Hematopoietic multipotent progenitor cell treated with erythropoietin and hydrocortisone succinate and interleukin-3 and kit ligand, for 6 days (in vitro differentiated cells): ENCODE results near the gene NOMO2.
"Not testable (repeated sequence)": the region's sequence is repeated elsewhere in the genome, so short reads cannot be mapped to it uniquely, and the experiment has no call there.

Experiments used
- DNase-seq: peaks from one replicate; pipeline ENCODE4 v3.0.0-alpha.2; 2015

Gene NOMO2

DNA sequence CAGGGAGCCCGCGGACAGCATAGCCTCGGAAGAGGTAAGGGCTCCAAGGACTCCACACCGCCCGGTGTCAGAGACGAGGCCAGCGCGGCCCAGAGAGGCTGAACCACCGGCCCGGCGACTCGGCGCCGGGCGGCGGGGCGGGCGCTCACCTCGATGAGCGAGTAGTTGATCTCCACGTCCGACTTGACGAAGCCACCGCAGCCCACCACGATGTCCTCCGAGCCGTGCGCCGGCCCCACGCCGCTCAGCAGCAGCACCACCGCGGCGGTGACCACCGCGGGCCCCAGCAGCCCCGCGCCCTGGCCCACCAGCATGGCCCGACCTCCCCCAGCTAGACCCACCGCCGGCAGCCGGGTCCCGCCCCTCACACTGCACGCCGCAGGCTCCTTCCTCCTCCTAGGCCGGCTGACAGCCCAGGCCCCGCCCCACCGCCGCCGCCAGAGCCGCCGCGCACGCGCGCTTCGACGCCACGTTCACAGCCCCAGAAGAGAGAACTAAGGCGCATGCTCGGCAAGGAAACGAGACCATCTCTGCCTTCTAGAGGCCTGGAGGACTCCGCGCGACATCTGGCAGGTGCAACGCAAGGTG is at the start of gene NOMO2:
TSS of gene NOMO2 (minus strand) at position 371 of the 588 bp plus-strand sequence. CDS start at position 314, 57 bp downstream.
- not testable (repeated sequence) for DNase-seq

DNA sequence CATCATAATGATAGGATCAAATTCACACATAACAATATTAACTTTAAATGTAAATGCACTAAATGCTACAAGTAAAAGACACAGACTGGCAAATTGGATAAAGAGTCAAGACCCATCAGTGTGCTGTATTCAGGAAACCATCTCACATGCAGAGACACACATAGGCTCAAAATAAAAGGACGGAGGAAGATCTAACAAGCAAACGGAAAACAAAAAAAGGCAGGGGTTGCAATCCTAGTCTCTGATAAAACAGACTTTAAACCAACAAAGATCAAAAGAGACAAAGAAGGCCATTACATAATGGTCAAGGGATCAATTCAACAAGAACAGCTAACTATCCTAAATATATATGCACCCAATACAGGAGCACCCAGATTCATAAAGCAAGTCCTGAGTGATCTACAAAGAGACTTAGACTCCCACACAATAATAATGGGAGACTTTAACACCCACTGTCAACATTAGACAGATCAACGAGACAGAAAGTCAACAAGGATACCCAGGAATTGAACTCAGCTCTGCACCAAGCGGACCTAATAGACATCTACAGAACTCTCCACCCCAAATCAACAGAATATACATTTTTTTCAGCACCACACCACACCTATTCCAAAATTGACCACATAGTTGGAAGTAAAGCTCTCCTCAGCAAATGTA is 48.4 kb upstream of the NOMO2 start:
- not testable (repeated sequence) for DNase-seq

GRCh38 chr16:18608271-18608670 is 46.4 kb upstream of the NOMO2 start:
- not testable (repeated sequence) for DNase-seq

DNA sequence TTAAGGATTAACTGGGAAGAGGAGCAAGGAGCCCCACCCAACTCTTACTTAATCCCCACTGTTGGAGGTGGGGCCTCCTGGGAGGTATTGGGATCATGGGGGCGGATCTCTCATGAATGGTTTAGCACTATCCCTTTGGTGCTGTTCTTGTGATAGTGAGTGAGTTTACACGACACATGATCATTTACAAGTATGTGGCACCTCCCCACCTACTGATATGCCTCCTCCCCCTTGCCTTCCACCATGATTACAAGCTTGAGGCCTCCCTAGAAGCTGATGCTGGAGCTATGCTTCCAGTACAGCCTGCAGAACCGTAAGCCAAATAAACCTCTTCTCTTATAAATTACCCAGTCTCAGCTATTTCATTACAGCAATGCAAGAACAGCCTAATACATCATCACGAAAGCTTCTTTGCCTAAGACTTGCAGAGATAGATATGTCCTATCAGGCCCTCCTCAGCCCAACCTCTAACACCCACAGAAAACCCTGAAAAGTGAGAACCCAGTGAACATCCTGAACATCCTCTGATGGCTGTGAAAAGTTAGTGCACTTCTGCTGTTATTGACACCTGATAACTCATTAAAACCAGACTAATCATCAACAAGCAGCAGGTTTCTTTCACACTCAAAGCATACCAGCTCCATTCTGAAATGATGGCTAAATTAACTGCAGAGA is 41.8 kb upstream of the NOMO2 start:
- not testable (repeated sequence) for DNase-seq

DNA sequence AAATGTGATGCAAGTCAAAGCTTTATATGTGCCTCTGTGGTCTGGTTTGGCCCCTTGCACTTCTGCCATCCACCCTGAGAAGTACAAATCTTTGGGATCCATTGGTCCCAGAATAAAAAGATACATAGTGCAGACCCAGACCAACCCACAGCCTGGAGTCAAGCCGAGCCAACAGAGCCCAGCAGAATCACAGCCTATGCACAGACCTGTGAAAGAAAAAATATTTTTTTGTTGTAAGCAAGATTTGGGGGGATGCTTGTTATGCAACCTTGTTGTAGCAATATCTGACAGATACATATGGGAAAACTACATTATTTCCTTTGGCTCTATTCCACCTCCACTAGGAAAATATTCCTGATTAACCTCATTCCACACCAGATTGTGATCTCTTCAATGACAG is 36.7 kb upstream of the NOMO2 start:
- DNase-seq = not testable (repeated sequence)

DNA sequence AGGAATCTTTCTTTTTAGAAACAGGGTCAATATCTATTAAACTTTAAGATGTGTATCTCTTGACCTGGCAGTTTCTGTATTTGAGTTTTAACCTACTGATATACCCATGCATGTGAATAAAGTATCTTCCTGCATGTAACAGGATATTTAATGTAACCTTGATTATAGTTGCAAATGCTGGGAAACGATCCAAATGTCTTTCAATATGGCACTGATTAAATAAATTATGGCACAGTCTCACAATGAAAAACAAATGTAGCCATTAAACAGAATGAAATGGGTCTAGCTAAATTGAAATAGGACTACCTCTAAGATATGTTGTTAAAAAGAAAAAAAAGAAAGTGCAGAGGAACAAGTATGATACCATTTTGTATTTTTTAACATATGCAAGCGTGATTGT is 35.8 kb upstream of the NOMO2 start:
- DNase-seq = not testable (repeated sequence)

DNA sequence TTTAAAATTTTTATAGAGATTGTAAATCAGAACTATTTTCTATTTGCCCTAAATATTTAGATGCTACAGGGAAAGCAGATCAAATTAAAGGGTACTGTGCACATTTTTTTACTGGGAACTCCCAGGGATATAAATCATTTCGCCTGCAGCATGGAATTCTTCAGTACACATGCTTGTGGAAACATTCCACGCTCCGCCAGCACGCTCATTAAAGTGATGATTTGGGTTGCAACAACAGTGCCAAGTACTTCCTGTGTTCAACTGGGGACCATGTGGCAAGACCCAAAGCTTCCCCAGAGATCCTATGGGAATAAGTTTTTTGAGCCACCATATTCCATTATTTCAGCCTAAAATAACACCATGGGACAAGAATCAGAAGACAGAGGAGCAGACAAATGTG is 35.4 kb upstream of the NOMO2 start:
- DNase-seq = not testable (repeated sequence)

- not testable (repeated sequence) for DNase-seq
Measured at GRCh38 chr16:18595796-18596195, 33.9 kb upstream of the NOMO2 start.

DNA sequence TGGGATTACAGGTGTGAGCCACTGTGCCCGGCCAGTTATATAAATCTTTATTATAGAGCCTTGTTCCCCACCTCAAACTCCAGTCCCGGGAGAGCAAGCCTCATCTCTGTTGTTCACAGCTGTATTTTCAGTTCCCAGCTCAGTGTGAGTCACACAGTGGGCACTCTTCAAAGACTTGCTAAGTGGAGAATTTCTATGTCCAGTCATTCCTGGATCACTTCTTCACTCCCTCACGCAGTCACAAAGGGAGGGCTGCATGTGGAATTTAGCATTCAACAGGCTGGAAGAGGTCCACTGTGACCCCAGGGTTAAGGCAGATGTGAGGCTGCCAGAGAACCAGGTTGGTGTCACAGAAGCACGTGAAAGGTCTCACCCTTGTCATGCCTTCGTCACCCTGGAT is 33.0 kb upstream of the NOMO2 start:
- not testable (repeated sequence) for DNase-seq

GRCh38 chr16:18593904-18594303 is 32.0 kb upstream of the NOMO2 start:
- DNase-seq = not testable (repeated sequence)

- not testable (repeated sequence) for DNase-seq
Measured at GRCh38 chr16:18592982-18593381, 31.1 kb upstream of the NOMO2 start.

DNA sequence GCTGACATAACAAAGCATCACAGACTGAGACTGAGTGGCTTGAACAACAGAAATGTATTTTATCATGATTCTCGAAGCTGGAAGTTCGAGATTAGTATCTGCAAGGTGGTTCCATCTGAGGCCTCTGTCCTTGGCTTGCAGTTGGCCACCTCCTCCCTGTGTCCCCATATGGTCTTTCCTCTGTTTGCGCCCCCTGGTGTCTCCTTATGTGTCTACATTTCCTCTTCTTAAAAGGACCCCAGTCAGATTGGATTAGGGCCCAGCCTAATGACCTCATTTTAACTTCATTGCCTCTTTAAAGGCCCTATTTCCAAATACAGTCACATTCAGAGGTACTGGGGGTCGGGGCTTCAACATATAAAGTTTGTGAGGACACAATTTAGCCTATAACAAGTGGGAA is 30.0 kb upstream of the NOMO2 start:
- peak; percentile 62 for DNase-seq

DNA sequence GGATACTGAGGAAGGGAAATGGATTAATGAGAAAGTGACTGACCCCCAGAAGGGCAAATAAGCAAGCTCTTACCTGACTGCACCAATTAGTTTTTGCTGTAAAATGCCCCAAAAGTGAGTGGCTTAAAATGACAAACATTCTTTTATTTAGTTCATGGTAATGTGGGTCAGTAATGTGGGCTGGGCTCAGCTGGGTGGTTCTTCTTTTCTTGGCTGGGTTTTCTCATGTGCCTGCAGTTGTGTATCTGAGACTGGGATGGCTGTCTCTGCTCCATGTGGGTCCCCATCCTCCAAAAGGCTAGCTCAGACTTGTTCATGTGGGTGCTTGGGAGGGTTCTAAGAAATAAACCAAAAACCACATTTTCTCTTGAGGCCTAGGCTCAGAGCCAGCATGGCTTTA is 29.5 kb upstream of the NOMO2 start:
- not testable (repeated sequence) for DNase-seq

DNA sequence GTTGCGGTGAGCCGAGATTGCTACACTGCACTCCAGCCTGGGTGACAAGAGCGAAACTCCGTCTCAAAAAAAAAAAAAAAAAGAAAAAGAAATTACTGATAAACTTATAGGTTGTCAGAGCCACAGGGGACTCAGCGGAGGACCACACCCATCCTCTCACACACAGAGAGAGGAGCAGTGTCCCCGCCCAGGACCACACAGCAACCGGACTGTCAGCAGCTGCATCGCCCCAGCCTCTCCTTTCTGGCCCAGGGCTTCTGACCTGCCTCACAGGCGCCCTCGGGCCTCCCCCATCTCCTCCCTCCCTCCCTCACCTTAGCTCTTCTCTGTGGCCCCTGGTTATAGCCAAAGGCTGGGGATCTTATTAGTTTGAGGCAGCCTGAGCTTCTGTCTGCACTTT is 27.9 kb upstream of the NOMO2 start:
- peak; percentile 37 for DNase-seq

DNA sequence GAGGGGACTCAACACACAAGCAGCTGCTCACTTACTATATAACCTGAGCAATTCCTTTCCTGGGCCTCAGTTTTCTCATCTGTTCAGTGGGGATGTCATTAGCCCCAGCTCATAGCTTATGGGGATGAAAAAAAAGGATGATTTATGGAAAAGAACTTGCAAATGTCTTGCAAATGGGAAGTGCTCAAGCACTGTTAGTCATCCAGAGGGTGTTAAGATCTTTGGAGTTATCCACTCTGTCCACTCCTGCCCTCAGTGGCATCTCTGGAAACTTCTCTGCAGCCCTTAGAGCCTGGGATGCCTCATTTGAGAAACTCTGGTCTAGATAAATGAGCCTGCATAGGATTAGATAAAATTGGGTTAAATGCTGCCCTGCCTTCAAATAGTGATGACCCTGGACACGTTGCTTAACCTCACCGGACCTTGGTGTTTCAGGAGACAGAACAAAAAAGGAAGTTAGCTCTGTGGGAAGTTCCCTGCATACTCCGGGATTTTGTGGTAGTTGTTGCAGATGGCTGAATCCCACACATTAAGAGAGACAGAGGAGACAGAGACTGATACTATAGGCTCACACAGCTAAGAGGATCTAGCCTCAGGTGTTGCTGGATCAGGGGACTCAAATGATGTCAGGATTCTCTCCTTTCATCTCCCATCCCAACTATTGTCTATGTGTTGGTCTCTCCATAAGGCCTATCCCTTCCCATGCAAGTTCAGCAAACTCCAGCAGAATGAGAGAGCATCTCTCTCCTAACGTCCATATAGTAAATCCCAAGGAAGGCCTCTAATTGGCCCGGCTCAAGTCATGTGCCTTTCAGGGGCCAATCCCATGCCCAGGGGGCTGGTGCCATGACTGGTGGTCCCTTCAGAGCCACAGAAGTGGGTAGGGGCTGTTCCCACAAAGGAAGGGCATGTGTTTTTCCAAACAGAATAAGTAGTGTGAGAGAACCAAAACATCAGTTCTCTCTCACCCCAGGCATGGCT is 25.0 kb upstream of the NOMO2 start:
- DNase-seq = not testable (repeated sequence)

DNA sequence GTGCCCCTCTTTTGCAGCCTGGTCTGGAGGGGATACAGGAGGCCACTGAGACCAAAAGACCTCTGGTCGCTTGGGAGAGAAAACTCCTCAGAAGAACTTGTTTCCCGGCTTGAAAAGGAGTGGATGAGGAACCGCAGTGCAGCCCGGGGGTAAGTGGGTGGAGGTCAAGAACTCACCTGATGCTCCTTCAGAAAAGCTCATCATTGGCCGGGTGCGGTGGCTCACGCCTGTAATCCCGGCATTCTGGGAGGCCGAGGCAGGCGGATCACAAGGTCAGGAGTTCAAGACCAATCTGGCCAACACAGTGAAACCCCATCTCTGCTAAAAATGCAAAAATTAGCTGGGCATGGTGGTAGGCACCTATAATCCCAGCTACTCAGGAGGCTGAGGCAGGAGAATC is 23.9 kb upstream of the NOMO2 start:
- not testable (repeated sequence) for DNase-seq

- DNase-seq = no peak
Measured at GRCh38 chr16:18582902-18583301, 21.0 kb upstream of the NOMO2 start.

GRCh38 chr16:18580396-18580795 is 18.5 kb upstream of the NOMO2 start:
- not testable (repeated sequence) for DNase-seq

DNA sequence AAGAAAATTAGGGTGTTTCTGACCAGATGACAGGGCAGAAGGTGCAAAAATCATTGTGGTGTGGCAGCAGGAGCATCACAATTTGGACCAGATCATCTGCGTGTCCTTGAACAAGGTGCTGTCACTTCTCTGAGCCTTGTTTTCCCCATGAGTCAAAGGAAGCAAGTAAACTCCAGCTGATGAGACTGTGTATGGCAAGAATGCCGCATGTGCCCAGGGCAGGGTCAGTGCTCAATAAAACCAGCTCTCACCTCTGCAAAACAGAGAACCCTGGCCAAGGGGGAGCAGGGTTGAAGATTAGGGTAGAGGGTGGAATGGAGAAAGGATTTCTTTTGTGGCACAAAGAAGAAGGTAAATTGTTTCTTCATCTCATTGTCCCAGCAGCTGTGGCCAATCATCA is 17.4 kb upstream of the NOMO2 start:
- DNase-seq = not testable (repeated sequence)

- not testable (repeated sequence) for DNase-seq
Measured at GRCh38 chr16:18577942-18578341, 16.0 kb upstream of the NOMO2 start.

GRCh38 chr16:18575945-18576344 is 14.0 kb upstream of the NOMO2 start:
- DNase-seq = not testable (repeated sequence)

DNA sequence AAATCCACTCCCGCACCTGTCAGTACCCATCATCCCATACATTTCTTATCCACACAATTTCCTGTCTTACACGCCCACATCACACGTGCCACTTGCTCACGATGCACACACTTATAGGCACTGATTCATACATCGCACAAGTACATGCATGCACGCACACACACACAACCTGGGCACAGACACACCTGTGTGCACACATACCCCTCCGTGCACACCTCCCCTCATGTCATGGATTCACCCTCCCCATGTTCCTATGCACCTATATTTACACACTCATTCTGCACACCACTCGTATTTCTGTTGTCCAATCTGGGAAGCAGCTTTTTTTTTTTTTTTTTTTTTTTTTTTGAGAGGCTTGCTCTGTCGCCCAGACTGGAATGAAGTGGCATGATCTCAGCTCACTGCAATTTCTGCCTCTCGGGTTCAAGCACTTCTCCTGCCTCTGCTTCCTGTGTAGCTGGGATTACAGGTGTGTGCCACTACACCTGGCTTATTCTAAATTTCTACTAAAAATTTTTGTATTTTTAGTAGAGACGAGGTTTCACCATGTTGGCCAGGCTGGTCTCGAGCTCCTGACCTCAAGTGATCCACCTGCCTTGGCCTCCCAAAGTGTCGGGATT is 13.5 kb upstream of the NOMO2 start:
- not testable (repeated sequence) for DNase-seq
